Heart left ventricle (tissue), 16 donors: ENCODE measurements around the gene AGFG2. TPM values are rescaled to one million over a fixed set of nuclear protein-coding genes. Genes with fewer than 3 reads are reported as not detected.

Experiments used
- ATAC-seq, 4 donors: fragments of 200-7000 bp; cut with Tn5 transposase; one replicate each; pipeline ENCODE4 v1.9.1; 2020 to 2022; ENCODE audit warnings: moderate library complexity in 4 of 4, mild to moderate bottlenecking in 3 of 4, moderate number of reproducible peaks in 1 of 4
- DNase-seq, 5 donors: peaks; one replicate each; pipeline ENCODE4 v3.0.0-alpha.2; 2020
- H3K27ac ChIP-seq, 12 donors: fragments of 200-600 bp; sonication (generic) in 4 of 12; one replicate each; pipeline versions ENCODE4 v1.5.0 to v1.8.0; 2016 to 2022; ENCODE audit warnings: mild to moderate bottlenecking in 2 of 12
- H3K27me3 ChIP-seq, 9 donors: fragments of 200-600 bp; sonication (generic) in 2 of 9; one replicate each; pipeline versions ENCODE4 v1.5.1 to v1.8.0; 2016 to 2022; ENCODE audit warnings: mild to moderate bottlenecking in 3 of 9
- H3K36me3 ChIP-seq, 9 donors: fragments of 200-600 bp; sonication (generic) in 2 of 9; one replicate each; pipeline versions ENCODE4 v1.5.0 to v1.8.0; 2018 to 2022; ENCODE audit warnings: mild to moderate bottlenecking in 2 of 9
- H3K4me1 ChIP-seq, 12 donors: fragments of 200-600 bp; sonication (generic) in 4 of 12; one replicate each; pipeline versions ENCODE4 v1.5.0 to v1.8.0; 2016 to 2022; ENCODE audit warnings: mild to moderate bottlenecking in 3 of 12
- H3K4me3 ChIP-seq, 12 donors: fragments of 200-600 bp; sonication (generic) in 4 of 12; one replicate each; pipeline versions ENCODE4 v1.5.0 to v1.8.0; 2017 to 2022; ENCODE audit warnings: mild to moderate bottlenecking in 9 of 12, moderate library complexity in 4 of 12
- H3K9me3 ChIP-seq, 12 donors: fragments of 200-600 bp; sonication (generic) in 4 of 12; one replicate each; pipeline versions ENCODE4 v1.5.0 to v1.8.0; 2016 to 2022; ENCODE audit warnings: mild to moderate bottlenecking in 1 of 12
- CTCF ChIP-seq, 12 donors: fragments of 200-600 bp; sonication (generic) in 4 of 12; IDR thresholded peaks; one replicate each; pipeline versions ENCODE4 v1.5.0 to v1.8.0; 2018 to 2022; ENCODE audit warnings: antibody characterized with exemption in 12 of 12, mild to moderate bottlenecking in 5 of 12
- POLR2A ChIP-seq, 2 donors: fragments of 450-650 bp; IDR thresholded peaks; one replicate each; pipeline ENCODE4 v1.6.1; 2017; ENCODE audit warnings: antibody characterized with exemption in 2 of 2, mild to moderate bottlenecking in 2 of 2, moderate library complexity in 2 of 2
- WGBS, 4 donors: extraction: QIAGEN DNeasy Blood & Tissue Kit in 2 of 4; methylation state at CpG; one replicate each; pipeline versions ENCODE4 v1.1.5 to v1.1.7; 2013 to 2018; 5-methylcytosine and 5-hydroxymethylcytosine counted together
- intact Hi-C, 10 donors: fragments of 100-400 bp; cut with DNase I; formaldehyde crosslinking; loops; one replicate each; pipeline versions ENCODE4 v1.11.1 to v1.14.2; 2022
- long read RNA-seq, 3 donors: library from polyadenylated mRNA; unstranded; transcript quantifications; one replicate each; pipeline ENCODE4 v2.0.0, GENCODE V29; 2020 to 2021
- polyA plus RNA-seq, 2 donors: library from polyadenylated mRNA; stranded (reverse); fragments of 200-250 nt; gene quantifications; one replicate each; pipeline ENCODE4 v1.2.3, GENCODE V29; 2013
- total RNA-seq, 9 donors: library from RNA; depleted of rRNA in 2 of 9; stranded (reverse); fragments of >200 nt in 2 of 9; fragmentation: NEBNext Ultra II Directional in 3 of 9; extraction: Animal tissue kit (Norgen Biotek cat#: 25700) in 3 of 9; gene quantifications; one replicate each; pipeline versions ENCODE4 v1.1.0 to v1.2.4, GENCODE V29; 2016 to 2023
- donor health status: ischemic (EF 13 %, LVEDD 7.1; RV severe dilation, severe dysfunction).
- donor health status: healthy with polysubstance abuse.
- donor health status: DM: no; HTN: yes; CAD: no.
- donor health status: DM: no; HTN: no; CAD: no.
- donor health status: ischemic (EF 25% LVEDD 6.9; RV normal size, moderate dysfunction).
- donor health status: ischemic (EF 25% LVEDD 5.7; RV mildly dilated, moderate dysfunction).
- donor health status: healthy.
- donor health status: DM: yes; HTN: yes; CAD: no.
- donor health status: ischemic (EF 35%, LVEDD 5.7; RV mildly dilated, moderate dysfunction).
- donor health status: nonischemic (EF 11% LVEDD 7.7; RV severe dilation, severe dysfunction).
- donor health status: DM: yes; HTN: yes; CAD: no.
- donor health status: PGD.
- donor health status: ischemic (EF 29% LVEDD 5.4; RV normal size, mild dysfunction).
- donor health status: nonischemic (EF 23%, LVEDD 6.1; RV moderate dilation, normal function).

The AGFG2 gene
- total RNA-seq (10 to 100 TPM; 24.1 to 36.9 (median 32.8) TPM), polyA plus RNA-seq (10 to 100 TPM; 12.5 to 30.8 TPM)
- long read RNA-seq, donor 1, full-length matches to known transcripts, result 7 of 35 reads
- long read RNA-seq, donor 1, partial matches to known transcripts, result 10 of 35 reads
- long read RNA-seq, donor 1, other reads (novel, unspliced or antisense), result 18 of 35 reads
- long read RNA-seq, donor 2, full-length matches to known transcripts, result 1 of 22 reads
- long read RNA-seq, donor 2, partial matches to known transcripts, result 16 of 22 reads
- long read RNA-seq, donor 2, other reads (novel, unspliced or antisense), result 5 of 22 reads
- long read RNA-seq, donor 3, full-length matches to known transcripts, result 8 of 22 reads
- long read RNA-seq, donor 3, partial matches to known transcripts, result 3 of 22 reads
- long read RNA-seq, donor 3, other reads (novel, unspliced or antisense), result 11 of 22 reads

GRCh38 chr7:100538654-100539435 is at the start of gene AGFG2:
AGFG2 (plus strand) TSS chr7:100539203; CDS start chr7:100539347, 144 bp downstream.
- WGBS, 4 donors, result 0% methylated on average over 49 to 60 of the region's 60 CpGs
- H3K9me3 ChIP-seq, result no peaks in the 10 kb centered on the region
- TF ChIP-seq CTCF (IDR thresholded peaks at IDR 0.05) (no peak), POLR2A (IDR thresholded peaks at IDR 0.05) (peak in 1 of 2 donors; percentile 80)
- H3K4me3 ChIP-seq, result peak within 1 kb of the TSS; percentile 40 to 99 (median 90)
- peak; percentile 100 for DNase-seq
- peaks cover 0 to 32% (median 13%) of the 10 kb centered on the region in 12 donors for H3K4me1 ChIP-seq
- H3K36me3 ChIP-seq, result no peaks in the 10 kb centered on the region
- intact Hi-C loops, result loop anchor here in 3 of 10 donors (2.0 to 5.0 kb wide), 4 partner anchors 48 to 74 kb away; partner anchors contain the start of genes FBXO24 (in 1 of the 3), LRCH4 (in 1 of the 3), MOSPD3 (in 1 of the 3) and TSC22D4 (in 1 of the 3)
- H3K27me3 ChIP-seq, result no peaks in the 10 kb centered on the region
- peak; percentile 100 for ATAC-seq
- H3K27ac ChIP-seq, result peak within 1 kb of the TSS in 10 of 12 donors; percentile 55 to 85 (median 72)

DNA sequence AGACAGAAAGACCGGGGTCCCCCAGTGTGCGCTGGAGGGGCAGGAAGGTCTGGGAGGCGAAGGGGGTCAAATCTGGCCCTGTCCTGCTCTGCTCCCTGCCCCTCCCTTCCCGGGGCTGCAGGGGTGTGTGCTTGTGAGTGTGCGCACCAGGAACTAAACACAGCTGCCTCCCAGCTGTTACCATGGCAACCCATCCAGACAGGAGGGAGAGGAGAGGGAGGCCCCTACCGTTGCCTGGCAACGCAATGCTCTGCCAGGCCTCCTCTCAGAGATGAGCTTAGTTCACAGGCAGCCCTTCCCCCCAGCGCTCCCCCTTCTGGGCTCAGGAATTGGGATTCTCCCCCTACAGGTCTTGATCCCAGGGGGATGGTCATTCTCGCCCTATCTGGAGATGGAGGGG is 49.2 kb upstream of the AGFG2 start:
- Histone ChIP-seq H3K9me3 (no peaks in the 10 kb centered on the region), H3K4me3 (no peak overlapping the region), H3K27ac (no peak overlapping the region), H3K27me3 (peaks cover 0 to 9% (median 0%) of the 10 kb centered on the region in 9 donors), H3K36me3 (no peaks in the 10 kb centered on the region), H3K4me1 (peaks cover 0 to 22% (median 9%) of the 10 kb centered on the region in 12 donors)
- ATAC-seq (peak in 1 of 4 donors; percentile 37), DNase-seq (peak in 3 of 5 donors; percentile 32 to 44 (median 36))
- 42 to 62% (median 49%) methylated on average over 5 to 9 of the region's 9 CpGs for WGBS, 4 donors
- intact Hi-C loops, result loop anchor here in 1 of 10 donors (5.0 kb wide), 1 partner anchor 47 kb away; the partner anchor contains the start of gene AGFG2
- no peak for TF ChIP-seq POLR2A (IDR thresholded peaks at IDR 0.05)
- no peak for TF ChIP-seq CTCF (IDR thresholded peaks at IDR 0.05)

GRCh38 chr7:100490483-100491191 is 48.4 kb upstream of the AGFG2 start:
- Histone ChIP-seq H3K9me3 (no peaks in the 10 kb centered on the region), H3K27me3 (peaks cover 0 to 9% (median 0%) of the 10 kb centered on the region in 9 donors), H3K4me1 (peaks cover 0 to 15% (median 8%) of the 10 kb centered on the region in 12 donors), H3K27ac (no peak overlapping the region), H3K36me3 (no peaks in the 10 kb centered on the region), H3K4me3 (no peak overlapping the region)
- TF ChIP-seq CTCF (IDR thresholded peaks at IDR 0.05) (no peak), POLR2A (IDR thresholded peaks at IDR 0.05) (no peak)
- DNase-seq, result peak in 1 of 5 donors; percentile 18
- WGBS, 4 donors, result 90 to 95% (median 93%) methylated on average over 19 to 25 of the region's 25 CpGs
- intact Hi-C loops, result no loop called here
- no peak for ATAC-seq
